HTR-8/SVneo (cell line): Measurements from ENCODE around the gene SRRT.
"Not testable (repeated sequence)": the region's sequence is repeated elsewhere in the genome, so short reads cannot be mapped to it uniquely, and the experiment has no call there.

Source experiments
- DNase-seq: peaks from one replicate; pipeline ENCODE4 v3.0.0; 2011; ENCODE audit warnings: low spot score, mixed read lengths; ENCODE audit not compliant: insufficient read length
- FAIRE-seq: peaks from 2 replicates; lab custom pipeline; 2011; peaks lifted over from hg19 to GRCh38; lab: Jason Lieb, UNC

SRRT gene

DNA sequence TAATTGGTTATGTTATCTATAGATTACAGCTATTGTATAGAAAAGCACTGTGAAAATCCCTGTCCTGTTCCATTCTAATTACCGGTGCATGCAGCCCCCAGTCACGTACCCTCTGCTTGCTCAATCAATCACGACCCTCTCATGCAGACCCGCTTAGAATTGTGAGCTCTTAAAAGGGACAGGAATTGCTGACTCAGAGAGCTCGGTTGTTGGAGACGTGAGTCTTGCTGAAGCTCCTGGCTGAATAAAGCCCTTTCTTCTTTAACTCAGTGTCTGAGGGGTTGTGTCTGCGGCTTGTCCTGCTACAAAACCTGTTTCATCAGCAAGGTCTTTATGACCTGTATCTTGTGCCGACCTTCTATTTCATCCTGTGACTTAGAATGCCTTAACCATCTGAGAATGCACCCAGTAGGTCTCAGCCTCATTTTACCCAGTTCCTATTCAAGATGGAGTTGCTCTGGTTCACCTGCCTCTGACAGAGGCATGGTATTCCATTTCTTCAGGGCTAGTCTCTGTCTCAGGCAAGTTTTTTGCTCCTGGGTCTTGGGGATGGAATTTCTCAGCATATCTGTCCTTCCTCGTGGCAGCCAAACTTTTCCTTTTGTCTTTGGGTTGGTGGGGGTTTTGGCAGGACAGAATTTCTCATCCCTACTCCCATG is 45.0 kb downstream of the SRRT start:
- DNase-seq, FAIRE-seq: not testable (repeated sequence)

GRCh38 chr7:100921039-100921438 is 46.1 kb downstream of the SRRT start:
- no peak for FAIRE-seq
- DNase-seq, result no peak

DNA sequence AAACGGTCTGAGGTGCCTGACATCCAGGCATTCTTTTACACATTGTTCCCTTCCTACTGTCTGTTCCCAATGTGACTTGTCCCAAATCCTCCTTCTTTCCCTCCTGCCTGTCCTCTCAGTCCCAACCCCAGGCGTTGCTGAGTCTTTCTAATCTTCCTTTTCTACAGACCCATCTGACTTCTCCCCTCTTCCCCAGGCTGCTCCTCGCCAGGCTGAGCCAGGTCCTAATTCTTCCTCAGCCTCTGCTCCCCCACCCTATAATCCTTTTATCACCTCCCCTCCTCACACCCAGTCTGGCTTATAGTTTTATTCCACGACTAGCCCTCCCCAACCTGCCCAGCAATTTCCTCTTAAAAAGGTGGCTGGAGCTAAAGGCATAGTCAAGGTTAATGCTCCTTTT is 48.7 kb downstream of the SRRT start:
- FAIRE-seq, DNase-seq: not testable (repeated sequence)

DNA sequence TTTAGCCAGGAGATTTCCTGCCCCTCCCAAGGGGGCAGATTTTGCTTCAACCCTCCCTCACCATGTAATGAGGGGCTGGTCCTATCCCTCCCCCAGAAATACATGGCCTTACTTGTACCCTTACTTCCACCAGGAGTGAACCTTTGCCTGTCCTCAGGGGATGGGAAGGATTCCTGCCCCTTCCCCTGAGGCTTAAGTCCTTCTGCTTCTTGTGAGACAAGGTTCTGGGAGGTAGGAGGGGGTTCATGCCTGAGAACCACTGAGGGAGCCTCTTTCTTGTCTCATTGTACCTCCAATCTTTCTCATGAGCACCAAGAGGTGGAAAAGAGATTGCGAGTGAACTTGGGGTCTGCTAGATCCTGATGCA is 54.9 kb downstream of the SRRT start:
- FAIRE-seq (no peak), DNase-seq (no peak)

GRCh38 chr7:100933734-100934133 is 58.8 kb downstream of the SRRT start:
- FAIRE-seq, result no peak
- no peak for DNase-seq

DNA sequence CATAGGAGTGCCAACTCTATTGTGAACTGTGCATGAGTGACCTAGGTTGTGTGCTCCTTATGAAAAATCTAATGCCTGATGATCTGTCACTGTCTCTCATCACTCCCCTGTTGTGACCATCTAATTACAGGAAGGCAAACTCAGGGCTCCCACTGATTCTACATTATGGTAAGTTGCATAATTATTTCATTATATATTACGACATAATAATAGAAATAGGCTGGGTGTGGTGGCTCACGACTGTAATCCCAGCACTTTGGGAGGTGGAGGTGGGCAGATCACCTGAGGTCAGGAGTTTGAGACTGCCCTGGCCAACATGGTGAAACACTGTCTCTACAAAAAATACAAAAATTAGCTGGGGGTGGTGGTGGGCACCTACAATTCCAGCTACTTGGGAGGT is 60.5 kb downstream of the SRRT start:
- not testable (repeated sequence) for DNase-seq, FAIRE-seq

DNA sequence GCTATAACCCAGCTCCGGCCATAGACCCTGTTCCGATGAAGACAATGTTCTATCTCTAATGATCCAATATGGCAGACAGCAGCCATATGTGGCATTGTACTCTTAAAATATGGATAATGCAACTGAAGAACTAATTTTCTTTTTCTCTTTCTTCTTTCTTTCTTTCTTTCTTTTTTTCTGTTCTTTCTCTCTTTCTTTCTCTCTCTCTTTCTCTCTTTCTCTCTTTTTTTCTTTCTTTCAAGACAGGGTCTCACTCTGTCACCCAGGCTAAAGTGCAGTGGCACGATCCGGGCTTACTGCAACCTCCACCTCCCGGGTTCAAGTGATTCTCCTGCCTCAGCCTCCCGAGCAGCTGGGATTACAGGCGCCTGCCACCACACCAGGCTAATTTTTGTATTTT is 61.3 kb downstream of the SRRT start:
- DNase-seq, FAIRE-seq: not testable (repeated sequence)
